H1 (cell line): Measurements from ENCODE around the gene PSD.

Experiments
- CTBP2 ChIP-seq: IDR thresholded peaks from 2 replicates; pipeline ENCODE4 v1.7.0; 2011; ENCODE audit warnings: borderline replicate concordance, mild to moderate bottlenecking, moderate library complexity, mixed read lengths, low read length; ENCODE audit not compliant: insufficient read depth, insufficient read length
- CTCF ChIP-seq, 3 experiments: IDR thresholded peaks; 1 replicate in 2 of 3; 2 replicates in 1 of 3; pipeline versions ENCODE4 v1.5.1 to v1.6.1; 2011; ENCODE audit warnings: low read length in 3 of 3, mild to moderate bottlenecking in 3 of 3, inconsistent platforms in 2 of 3, low read depth in 1 of 3, moderate library complexity in 1 of 3; ENCODE audit not compliant: insufficient read depth in 1 of 3; ENCODE audit errors: control extremely low read depth in 1 of 3
- EP300 ChIP-seq, 2 experiments: IDR thresholded peaks; 1 replicate in 1 of 2; 2 replicates in 1 of 2; pipeline ENCODE4 v1.6.1; 2011 to 2012; ENCODE audit warnings: low read depth in 2 of 2, low read length in 2 of 2, mild to moderate bottlenecking in 2 of 2, borderline replicate concordance in 1 of 2, inconsistent platforms in 1 of 2, moderate library complexity in 1 of 2
- GTF2F1 ChIP-seq: IDR thresholded peaks from 2 replicates; pipeline ENCODE4 v1.6.1; 2012; ENCODE audit warnings: low read depth, low read length, improper control_type of control experiment, borderline replicate concordance
- JUN ChIP-seq: IDR thresholded peaks from 2 replicates; pipeline ENCODE4 v1.6.1; 2011; ENCODE audit warnings: low read depth, mild to moderate bottlenecking, improper control_type of control experiment, low read length
- MAX ChIP-seq: IDR thresholded peaks from 2 replicates; pipeline ENCODE4 v1.6.1; 2012; ENCODE audit warnings: inconsistent platforms
- PHF8 ChIP-seq: fragments of 200-600 bp; sonication (generic); conservative IDR thresholded peaks from 2 replicates; pipeline ENCODE4 v1.7.1; 2012; ENCODE audit warnings: low read depth, mild to moderate bottlenecking, inconsistent platforms, low read length, moderate library complexity
- POLR2A ChIP-seq, 2 experiments: IDR thresholded peaks; 1 replicate in 1 of 2; 2 replicates in 1 of 2; pipeline ENCODE4 v1.6.1; 2011; ENCODE audit warnings: low read depth in 2 of 2, low read length in 2 of 2, mild to moderate bottlenecking in 2 of 2; ENCODE audit errors: control extremely low read depth in 1 of 2
- SIX5 ChIP-seq: IDR thresholded peaks from 2 replicates; pipeline ENCODE4 v1.6.1; 2011; ENCODE audit warnings: mild to moderate bottlenecking, low read depth, low read length

GRCh38 chr10:102418622-102419268 lies at the start of gene PSD:
- TF ChIP-seq PHF8 (no peak), CTCF (IDR thresholded peaks at IDR 0.05; ENCODE audit: control extremely low read depth in 1 of 3, insufficient read depth in 1 of 3, low read depth in 1 of 3, low read length in 3 of 3) (no peak), MAX (peak; percentile 79), EP300 (IDR thresholded peaks at IDR 0.05; ENCODE audit: borderline replicate concordance in 1 of 2, low read depth in 2 of 2, low read length in 2 of 2) (no peak), POLR2A (IDR thresholded peaks at IDR 0.05; ENCODE audit: control extremely low read depth in 1 of 2, low read depth in 2 of 2, low read length in 2 of 2) (no peak), CTBP2 (no peak), JUN (no peak), GTF2F1 (no peak), SIX5 (no peak)
